NCI-H2081 (cell line): ENCODE data around the gene LRSAM1.

ENCODE experiments used
- DNase-seq, 2 experiments: peaks; one replicate each; lab custom pipeline; 2025; lab: John Stamatoyannopoulos, UW

The LRSAM1 gene

DNA sequence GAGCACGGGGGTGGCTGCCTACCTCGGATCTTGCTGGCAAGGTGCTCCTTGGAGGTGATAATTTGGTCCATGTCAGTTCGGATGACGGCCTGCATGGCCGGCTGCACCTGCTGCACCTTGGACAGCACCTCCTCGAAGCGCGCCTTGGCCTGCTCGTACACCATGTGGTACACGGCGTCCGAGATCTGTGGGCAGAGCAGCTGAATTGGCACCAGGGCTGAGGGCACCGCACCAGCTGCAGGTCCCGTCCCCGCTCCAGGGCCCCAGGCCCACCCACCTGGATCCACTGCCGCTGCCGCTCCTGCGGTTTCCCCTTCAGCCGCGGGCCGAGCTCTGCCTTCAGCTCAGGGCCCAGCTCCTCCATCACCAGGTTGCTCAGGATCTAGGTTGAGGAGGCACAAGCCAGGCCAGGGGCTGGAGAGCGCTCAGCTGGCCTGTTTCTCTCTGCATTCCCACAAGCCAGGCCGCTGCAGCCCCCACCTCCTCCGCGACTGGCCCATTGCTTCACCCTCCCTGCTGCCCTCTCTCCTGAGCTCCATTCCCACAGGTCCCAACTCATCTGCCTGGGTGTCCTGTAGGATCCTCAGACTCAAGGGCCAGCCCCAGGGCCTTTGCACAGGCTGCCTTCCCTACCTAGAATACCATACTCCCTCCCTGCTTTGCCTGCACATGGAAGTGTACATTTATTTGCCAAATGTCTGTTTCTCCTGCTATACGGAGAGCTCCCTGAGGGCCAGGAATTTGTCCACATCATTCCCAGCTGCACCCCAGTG lies 65.7 kb downstream of the LRSAM1 start:
- no peak for DNase-seq

DNA sequence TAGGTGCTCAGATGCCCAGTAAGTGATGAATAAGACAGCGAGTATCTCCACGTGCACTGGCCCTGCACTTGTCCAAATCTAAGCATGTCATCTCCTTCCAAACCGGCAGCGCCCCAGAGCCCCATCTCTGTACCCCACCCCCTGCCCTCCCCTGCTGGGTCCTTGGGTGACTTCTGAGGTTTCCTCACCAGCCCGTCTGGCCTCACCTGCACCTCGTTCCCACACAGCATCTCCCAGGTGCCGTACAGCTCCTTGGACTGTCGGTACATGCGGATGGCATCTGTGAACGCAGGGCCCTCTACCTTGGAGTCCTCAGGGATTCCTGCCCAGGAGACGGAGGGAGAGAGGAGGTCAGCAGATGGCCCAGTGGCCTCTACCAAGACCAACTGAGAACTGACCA lies 66.3 kb downstream of the LRSAM1 start:
- no peak for DNase-seq

DNA sequence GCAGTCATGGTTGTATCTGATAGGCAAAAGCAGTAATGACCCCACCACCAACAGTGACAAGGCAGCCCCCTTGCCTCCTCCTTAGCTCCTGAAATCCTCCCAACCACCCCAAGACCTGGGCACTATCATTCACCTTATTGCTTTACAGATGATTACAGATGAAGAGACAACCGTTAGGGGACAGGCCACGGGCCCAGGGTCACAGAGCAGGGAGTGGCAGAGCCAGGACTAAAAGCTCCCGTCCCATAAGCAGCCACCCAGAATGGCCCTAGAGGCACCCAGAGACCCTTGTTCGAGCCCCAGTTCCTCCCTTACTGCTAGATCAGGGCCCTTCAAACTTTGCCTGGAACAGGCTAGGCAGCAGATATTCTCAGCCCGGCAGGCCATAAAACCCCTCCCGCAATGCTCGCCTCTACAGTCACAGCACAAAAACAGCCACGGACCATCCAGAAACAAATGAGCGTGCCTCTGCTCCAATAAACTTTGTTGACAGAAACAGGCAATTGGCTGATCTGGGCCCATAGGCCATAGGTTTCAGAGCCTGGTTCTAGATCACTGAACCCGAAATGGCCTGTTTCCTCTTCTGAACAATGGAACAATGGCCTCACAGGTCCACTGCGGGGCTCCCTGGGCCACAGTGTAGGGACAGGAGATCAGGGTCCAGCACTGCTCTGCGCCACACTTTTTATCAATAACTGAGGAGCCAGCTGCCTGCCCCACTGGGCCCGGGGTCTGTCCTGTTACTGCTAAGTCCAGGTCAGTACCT lies 67.0 kb downstream of the LRSAM1 start:
- DNase-seq, result no peak

DNA sequence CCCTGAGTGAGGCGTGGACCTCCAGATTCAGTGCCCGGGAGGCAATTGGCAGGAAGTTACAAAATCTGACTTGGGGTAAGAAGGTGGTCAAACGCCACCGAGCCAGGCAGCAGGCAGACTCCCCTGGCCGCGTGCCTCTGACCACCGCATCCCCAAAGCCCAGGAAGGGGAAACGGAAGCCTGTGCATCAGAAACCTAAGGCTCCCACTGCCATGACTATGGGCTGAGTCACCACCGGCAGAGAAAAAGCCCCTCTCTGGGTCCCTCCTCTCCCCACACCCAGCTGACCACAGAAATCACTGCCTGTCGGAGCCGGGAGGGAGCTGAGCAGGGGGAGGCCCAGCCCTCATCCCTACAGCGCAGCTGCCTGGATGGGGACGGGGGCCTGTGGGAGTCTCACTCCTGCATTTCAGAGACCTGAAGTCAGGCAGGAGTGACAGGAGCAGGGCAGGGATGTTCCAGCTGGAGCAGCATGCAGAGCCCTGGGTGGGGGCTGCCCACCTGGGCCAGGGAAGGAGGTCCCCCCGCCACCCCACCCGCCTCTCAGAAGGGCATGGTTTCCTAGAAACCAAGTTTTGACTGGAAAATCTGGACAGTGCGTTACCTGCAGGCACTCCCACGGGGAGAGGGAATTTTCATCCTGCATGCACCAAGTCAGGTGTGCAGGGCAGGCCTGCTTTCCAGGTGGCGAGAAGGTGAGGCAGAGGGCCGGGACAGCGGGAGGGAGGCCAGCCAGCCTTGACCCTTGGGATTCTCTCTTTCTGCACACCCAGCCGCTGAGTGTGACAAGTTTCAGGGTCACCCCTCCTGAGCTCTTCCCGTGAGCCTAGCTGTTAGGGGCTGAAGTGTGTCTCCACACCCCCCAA lies 68.2 kb downstream of the LRSAM1 start:
- DNase-seq, result no peak

DNA sequence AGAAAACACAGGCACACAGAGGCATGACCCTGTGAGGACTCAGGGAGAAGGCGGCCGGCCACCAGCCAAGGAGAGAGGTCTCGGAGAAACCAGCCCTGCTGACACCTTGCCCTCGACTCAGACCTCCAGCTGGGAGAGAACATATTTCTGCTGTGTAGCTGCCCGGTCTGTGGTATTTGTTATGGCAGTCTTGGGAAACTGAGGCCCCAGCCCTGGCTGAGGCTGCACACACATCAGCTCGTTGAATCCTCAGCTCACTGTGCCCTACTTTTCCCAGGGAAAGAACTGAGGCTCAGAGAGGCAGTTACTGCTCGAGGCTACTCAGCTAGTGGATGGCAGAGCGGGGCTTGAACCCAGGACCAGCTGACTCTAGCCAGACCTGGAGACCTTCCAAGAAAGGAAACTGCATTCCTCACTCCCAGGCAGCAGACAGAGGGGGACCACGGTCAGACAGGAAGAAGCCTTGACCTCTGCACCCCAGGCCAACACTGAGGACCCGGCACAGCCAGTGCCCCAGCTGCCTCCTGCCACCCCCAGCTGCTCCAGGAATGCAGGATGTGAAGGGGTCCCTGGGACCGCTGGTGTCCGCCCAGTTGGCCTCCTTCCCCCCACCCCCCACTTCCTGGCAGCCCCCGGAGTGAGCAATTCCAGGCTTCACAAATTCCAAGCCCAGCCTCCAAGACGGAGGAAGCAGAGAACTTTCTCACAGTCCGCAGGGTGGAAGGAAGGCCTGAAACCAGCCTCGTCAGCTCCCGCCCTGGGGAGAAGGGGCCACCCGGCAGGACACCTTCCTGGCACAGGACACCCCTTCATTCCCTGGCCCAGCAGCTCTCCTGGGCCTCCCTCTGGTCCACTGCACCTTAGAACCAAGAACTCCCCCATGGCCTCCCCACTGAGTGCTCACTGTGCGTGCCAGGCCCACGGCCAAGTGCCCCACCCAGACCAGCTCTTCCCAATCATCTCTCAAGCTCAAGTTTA lies 69.9 kb downstream of the LRSAM1 start:
- no peak for DNase-seq

DNA sequence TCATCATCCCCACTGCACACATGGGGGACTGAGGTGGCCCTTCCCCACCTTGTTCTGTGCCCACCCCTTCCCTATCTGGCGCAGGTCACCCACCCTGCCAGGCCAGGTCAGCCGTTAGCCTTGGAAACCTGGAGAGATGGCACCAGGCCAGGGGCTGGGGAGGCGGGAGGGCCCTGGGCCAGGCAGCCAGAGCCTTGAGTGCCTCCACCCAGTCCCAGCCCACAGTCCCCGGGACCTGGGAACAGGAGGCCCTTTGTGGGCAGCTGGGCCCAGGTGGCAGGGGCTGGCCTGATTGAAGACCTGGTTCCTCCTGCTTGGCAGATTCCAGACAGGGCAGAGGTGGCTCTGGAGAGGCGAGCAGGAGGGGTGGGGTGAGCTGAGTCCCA lies 70.6 kb downstream of the LRSAM1 start:
- no peak for DNase-seq

DNA sequence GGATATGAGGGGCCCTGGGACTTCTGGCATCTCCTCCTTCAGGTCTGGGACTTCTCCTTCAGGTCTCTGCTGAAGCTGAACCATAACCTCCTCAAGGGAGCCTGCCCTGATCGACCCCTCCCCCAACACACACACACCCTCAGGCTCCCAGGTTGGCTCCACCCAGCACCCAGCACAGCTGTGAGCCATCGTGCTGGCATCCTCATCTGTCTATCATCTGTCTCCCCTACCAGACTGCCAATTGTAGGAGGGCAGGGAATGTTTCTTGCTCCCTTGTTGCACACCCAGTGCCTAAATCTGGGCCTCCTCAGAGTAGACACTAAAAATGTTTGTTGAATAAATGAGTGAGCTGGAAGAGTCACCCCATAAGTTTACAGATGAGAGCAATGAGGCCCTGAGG lies 71.4 kb downstream of the LRSAM1 start:
- no peak for DNase-seq

DNA sequence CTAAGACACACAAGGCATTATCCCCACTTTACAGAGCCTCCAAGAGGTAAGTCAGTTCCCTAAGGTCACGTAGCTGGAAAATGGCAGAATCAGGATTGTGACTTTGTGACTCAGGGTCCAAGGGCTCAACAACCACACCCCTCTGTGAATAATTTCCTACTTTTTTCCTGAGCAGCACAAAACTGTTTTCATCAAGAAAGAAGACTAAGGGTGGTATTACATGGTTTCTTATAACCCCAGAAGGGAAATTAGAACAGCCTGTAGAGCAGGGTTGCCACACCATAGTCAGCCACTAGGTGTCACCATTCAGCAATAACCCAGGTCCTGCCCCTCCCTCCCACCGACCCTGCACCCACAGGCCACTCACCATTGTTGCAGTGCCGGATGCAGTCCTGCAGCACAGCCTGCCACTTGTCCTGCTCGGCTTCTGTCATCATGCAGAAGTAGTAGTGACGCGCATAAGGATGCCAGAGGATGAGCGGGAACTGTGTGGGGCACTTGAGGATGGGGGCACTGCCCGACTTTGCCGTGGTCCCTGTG lies 72.1 kb downstream of the LRSAM1 start:
- no peak for DNase-seq

DNA sequence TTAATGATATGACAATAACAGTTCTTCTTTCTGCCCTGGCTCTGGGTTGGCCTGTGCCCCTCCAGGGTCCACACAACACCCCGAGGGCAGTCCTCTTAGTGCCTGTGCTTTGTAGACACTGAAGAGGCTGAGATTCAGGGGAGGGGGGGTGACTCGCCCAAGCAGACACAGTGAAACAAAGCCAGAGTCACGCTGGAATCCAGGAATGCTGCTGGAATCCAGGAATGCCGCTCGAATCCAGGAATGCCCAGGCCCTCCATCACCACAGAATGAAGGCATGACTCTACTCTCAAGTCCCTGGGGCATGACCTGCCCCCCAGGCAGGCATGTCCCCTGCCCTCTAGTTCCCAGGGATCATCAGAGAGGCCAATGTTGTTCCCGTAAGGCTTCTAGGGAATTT lies 73.1 kb downstream of the LRSAM1 start:
- DNase-seq, result no peak

DNA sequence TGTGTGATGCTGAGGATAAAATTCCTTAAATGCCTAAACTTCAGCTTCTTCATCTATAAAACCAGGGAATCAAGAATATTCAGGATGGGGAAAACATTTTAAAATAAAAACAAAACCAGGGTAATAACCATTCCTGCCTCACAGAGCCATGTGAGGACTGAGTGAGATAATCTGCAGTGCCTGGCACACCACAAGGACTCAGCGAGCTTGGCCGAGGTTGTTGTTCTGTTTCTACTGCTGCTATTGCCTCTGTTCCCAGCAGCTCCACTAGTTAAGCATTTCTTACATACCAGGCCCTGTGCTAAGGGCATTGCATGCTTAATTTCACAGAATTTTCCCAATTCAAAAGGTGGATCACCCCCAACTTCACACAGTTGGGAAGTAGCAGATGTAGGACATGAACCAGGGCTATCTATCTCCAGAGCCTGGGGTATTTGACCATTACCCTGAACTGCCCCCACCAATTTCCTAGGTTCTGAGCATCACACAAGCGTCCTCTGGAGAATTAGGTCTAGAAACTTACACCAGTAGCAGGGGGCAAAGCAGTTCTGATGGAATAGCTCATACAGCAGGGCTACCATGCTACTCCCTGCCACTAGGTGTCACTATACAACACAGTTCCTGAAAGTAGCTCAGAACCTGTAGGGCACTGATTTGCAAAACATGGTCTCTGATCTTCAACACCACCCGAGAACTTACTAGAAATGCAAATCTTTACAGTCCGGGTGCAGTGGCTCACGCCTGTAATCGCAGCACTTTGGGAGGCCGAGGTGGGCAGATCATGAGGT lies 74.3 kb downstream of the LRSAM1 start:
- peak in 1 of 2 experiments; percentile 12 for DNase-seq

DNA sequence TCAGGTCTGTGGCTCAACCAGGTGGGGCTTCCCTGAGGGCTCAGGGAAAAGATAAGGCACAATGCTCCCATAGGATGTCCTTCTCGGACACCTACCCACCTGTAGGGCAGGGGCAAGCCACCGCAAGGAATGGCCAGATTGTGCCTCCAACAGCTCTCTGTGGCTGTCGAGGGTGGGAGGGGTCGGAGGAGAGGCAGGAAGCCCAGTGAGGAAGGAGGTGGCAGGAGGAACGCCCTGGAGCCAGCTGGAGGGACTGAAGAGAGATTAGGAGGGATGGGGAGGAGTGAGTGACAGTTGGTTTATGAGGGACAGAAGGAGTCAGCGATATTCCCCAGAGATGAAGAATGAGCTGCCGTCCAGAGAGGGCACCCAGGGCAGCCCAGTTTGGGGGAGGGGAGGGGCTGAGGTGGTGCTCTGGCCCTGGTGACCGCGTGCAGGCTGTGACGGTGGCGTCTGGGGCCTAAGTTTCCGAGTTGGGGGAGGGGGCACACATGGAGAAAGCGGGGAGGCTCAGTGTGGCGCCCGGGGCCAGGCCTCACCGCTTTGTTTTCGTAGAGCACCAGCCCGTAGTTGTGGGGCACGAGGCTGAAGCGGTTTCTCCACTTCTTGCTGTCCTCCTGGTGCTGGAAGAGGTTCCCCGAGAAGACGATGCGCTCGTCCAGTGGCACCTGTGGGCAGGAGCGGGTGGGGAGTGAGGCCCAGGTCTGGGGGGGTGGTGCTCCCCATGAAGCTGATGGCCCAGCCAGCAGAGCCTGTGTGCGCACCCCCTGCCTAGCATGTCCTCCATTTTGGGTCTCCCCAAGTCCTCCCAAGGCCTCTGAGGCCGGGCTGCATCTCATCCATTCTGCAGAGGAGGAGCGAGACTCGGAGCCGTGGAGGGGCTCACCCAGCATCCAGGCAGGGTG lies 75.6 kb downstream of the LRSAM1 start:
- DNase-seq, result no peak

DNA sequence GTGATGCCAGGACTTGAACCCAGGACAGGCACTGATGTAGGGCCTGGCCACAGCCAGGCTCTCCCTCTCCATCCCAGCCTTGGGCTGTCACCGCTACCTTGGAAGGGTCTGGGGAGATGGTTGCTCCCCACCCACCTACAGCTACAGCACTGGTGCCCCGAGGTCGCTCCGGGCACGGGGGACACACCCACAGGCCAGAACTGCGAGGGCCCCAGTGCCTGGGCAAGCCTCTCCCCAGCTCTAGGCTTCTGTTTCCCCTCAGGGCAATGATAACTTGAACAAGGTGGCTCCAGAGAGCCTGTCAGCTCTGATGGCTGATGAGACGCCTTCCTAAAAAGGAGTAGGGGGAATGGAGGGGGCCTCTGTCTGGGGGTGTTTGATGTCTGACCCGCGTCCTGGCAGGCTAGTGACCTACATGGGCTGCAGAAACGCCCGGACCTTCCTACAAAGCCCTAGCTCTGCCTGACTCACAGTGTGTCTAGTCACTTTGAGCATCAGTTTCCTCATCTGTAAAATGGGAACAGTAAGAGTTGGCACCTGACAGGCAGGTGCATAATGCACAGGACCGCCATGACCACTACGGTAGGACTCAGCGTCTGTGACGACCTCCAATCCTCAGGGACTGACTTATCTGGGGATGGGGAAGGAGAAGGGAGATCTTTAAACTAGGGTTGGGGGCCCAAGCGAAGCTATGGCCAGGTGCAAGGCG lies 76.4 kb downstream of the LRSAM1 start:
- no peak for DNase-seq

DNA sequence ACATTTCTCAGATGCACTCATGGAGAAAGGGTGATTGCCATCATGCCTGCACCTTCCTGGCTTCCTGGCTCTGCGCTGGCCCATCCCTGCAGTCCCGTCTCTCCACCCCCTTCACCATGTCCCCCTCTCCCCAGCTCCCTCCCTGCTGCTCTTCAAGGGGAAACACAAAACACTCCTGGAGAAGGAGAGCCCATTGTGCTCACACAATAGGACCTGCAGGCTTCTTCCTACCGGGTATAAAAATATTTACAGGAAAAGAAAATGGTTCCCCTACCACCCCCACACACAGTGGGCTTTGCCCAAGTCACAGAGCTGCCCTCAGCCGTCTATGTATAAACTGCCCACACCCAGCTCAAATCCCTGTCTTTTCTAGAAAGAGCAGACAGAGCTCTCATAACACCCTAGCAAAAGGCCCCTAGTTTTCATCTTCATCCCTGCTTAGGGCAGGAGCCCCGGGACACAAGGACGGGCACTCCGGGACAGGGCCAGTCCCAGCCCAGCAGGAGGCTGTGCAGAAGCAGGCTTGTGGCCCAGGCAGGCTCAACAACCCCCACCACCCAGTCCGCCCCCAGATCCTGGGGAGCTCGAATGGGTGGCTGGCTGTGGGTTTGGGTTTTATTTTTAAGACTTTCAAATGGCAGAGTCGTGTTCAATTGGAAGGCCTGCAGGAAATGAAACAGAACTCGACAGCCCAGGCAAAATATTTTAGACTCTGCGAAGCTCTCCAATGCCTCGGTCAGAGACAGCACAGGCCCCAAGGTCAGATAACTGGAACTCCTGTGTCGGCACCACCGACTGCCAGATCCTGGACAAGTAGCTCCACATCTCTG lies 77.3 kb downstream of the LRSAM1 start:
- DNase-seq, result peak in 1 of 2 experiments; percentile 10

DNA sequence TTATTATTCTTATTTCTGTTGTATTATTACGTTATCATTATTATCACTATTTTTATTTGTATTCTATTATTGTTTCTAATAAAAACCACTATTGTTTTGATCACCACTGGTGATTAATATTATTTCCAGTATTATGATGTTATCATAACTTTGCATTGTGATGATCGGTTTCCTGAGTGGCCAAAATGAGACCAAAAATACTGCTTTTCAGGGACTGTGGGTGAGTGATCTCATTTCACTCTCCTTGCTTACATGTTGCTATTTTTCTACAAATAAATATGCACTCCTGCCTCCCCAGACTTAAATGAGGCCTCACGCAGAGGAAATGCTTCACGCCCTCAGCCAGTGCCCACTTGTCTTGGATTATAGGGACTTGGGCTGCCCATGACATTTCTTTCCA lies 78.4 kb downstream of the LRSAM1 start:
- no peak for DNase-seq

DNA sequence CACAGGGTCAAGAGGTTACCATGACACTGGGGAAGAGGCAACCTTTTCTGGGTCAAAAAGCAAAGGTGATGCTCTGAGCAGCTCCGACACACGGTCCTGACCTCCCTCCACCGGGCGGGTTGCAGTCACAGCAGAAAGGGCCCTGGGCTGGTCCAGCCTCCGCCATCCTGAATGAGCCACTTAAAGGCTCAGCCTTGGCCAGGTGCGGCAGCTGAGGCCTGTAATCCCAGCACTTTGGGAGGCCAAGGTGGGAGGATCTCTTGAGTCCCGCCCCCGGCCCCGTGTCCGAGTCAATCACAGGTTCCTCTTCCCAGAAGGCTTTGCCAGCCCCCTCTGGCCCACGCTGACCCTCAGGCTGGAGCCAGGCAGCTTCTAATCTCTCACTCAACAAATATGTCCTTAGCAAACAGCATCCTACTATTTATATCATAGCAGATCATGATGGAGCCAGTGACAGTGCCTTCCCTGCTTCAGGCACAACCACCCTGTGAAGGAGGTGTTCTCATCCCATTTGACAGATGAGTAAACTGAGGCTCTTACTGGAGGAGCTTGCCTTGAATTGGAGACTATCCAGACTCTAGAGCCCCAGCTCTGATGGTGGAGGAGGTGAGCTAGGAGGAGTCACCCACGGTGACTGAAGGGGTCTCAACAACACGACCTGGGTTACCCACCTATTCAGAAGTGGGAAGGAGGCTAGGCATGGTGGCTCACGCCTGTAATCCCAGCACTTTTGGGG lies 79.1 kb downstream of the LRSAM1 start:
- DNase-seq, result no peak

DNA sequence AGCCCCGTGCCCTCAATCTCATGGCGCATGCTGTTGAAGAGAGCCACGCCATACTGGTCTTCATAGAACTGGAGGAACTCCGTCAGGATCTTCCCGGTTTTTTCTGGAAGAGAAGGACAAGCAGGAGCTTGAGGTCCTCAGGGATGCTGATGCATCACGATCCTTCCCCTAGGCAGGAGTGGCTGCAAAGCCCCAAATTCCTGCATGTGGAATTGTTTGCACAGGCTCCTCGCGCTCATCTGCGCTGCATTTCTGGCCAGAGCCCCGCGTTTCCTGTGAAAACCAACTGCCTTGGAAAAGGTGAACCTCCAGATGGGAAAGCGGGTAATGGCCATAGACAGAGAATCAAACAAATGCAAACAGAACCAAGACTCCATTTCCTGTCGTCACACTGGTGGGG lies 80.4 kb downstream of the LRSAM1 start:
- peak in 1 of 2 experiments; percentile 12 for DNase-seq
